IMR-90 (cell line): ENCODE results near the gene ZNHIT1. TPM values are rescaled to one million over a fixed set of nuclear protein-coding genes. Genes with fewer than 3 reads are reported as not detected.

Source experiments
- ATAC-seq: fragments of 200-7000 bp; cut with Tn5 transposase; 2 replicates; pipeline ENCODE4 v1.9.1; 2020; ENCODE audit warnings: low read depth, mild to moderate bottlenecking, moderate library complexity
- BruUV-seq: library from RNA; stranded (reverse); fragments of 400-500 nt; replicated peaks from 2 replicates; lab custom pipeline; 2021; lab: Mats Ljungman, UMichigan
- CTCF ChIA-PET: fragments of 300-600 bp; formaldehyde crosslinking; extraction: SDS; loops from one replicate; lab custom pipeline; 2021; ENCODE audit warnings: antibody characterized with exemption; lab: Yijun Ruan, JAX
- POLR2A ChIA-PET: fragments of 300-600 bp; sonication (Branson Sonifier 250); formaldehyde crosslinking; loops from one replicate; lab custom pipeline; 2022; ENCODE audit warnings: antibody characterized with exemption; ENCODE audit not compliant: unreplicated experiment; lab: Charles Lee
- DNase-seq: peaks from one replicate; pipeline ENCODE4 v3.0.0; 2013
- H2AFZ ChIP-seq: replicated peaks from 2 replicates; pipeline ENCODE3; 2013; ENCODE audit warnings: low read length, mild to moderate bottlenecking; ENCODE audit not compliant: poor library complexity
- H2AK5ac ChIP-seq: 2 replicates; pipeline ENCODE4 v1.6.1; 2013; ENCODE audit warnings: low read depth, low read length, inconsistent platforms
- H2AK9ac ChIP-seq: replicated peaks from 2 replicates; pipeline ENCODE3; 2013; ENCODE audit warnings: mild to moderate bottlenecking, low read depth, low read length, moderate library complexity; ENCODE audit not compliant: poor library complexity
- H2BK120ac ChIP-seq: 2 replicates; pipeline ENCODE4 v1.6.1; 2013; ENCODE audit warnings: low read depth, low read length, inconsistent platforms
- H2BK15ac ChIP-seq: 3 replicates; pipeline ENCODE4 v1.6.1; 2013; ENCODE audit warnings: low read depth, low read length, inconsistent platforms
- H2BK20ac ChIP-seq: 2 replicates; pipeline ENCODE4 v1.6.1; 2013; ENCODE audit warnings: low read depth, mild to moderate bottlenecking, inconsistent platforms, low read length, moderate library complexity
- H2BK5ac ChIP-seq: 2 replicates; pipeline ENCODE4 v1.6.1; 2013; ENCODE audit warnings: mild to moderate bottlenecking, low read depth, low read length, inconsistent platforms; ENCODE audit not compliant: poor library complexity, severe bottlenecking
- H3K14ac ChIP-seq: replicated peaks from 2 replicates; pipeline ENCODE4 v1.6.1; 2013; ENCODE audit warnings: low read depth, low read length, inconsistent platforms
- H3K18ac ChIP-seq: 2 replicates; pipeline ENCODE4 v1.6.1; 2013; ENCODE audit warnings: low read depth, low read length, control low read depth
- H3K23ac ChIP-seq: 2 replicates; pipeline ENCODE4 v1.6.1; 2013; ENCODE audit warnings: low read depth, low read length, inconsistent platforms
- H3K27ac ChIP-seq: 2 replicates; pipeline ENCODE4 v1.5.1; 2013; ENCODE audit warnings: mild to moderate bottlenecking, control low read depth, low read length; ENCODE audit not compliant: insufficient read depth
- H3K27me3 ChIP-seq: 2 replicates; pipeline ENCODE4 v1.6.1; 2013; ENCODE audit warnings: low read length; ENCODE audit not compliant: control insufficient read depth, insufficient read depth
- H3K36me3 ChIP-seq: 2 replicates; pipeline ENCODE4 v1.6.1; 2013; ENCODE audit warnings: low read length, mixed read lengths; ENCODE audit not compliant: control insufficient read depth, insufficient read depth
- H3K4ac ChIP-seq: 2 replicates; pipeline ENCODE4 v1.6.1; 2013; ENCODE audit warnings: low read depth, low read length, inconsistent platforms
- H3K4me1 ChIP-seq: 2 replicates; pipeline ENCODE4 v1.6.1; 2013; ENCODE audit warnings: low read length, mixed read lengths; ENCODE audit not compliant: control insufficient read depth, insufficient read depth
- H3K4me2 ChIP-seq: 2 replicates; pipeline ENCODE4 v1.6.1; 2013; ENCODE audit warnings: low read depth, mild to moderate bottlenecking, control low read depth, low read length, moderate library complexity
- H3K4me3 ChIP-seq: 2 replicates; pipeline ENCODE4 v1.5.1; 2013; ENCODE audit warnings: low read depth, mild to moderate bottlenecking, control low read depth, low read length, moderate library complexity; ENCODE audit not compliant: insufficient read depth
- H3K56ac ChIP-seq: 2 replicates; pipeline ENCODE4 v1.6.1; 2013; ENCODE audit warnings: low read length, inconsistent platforms; ENCODE audit not compliant: insufficient read depth; ENCODE audit errors: extremely low read depth
- H3K79me1 ChIP-seq, 2 experiments: 2 replicates each; pipeline ENCODE4 v1.6.1; 2013; ENCODE audit warnings: low read length in 2 of 2, inconsistent platforms in 1 of 2, low read depth in 1 of 2
- H3K9ac ChIP-seq: 2 replicates; pipeline ENCODE4 v1.6.1; 2013; ENCODE audit warnings: low read depth, low read length, control low read depth
- H3K9me1 ChIP-seq: 2 replicates; pipeline ENCODE4 v1.6.1; 2013; ENCODE audit warnings: low read length, inconsistent platforms; ENCODE audit not compliant: insufficient read depth
- H3K9me3 ChIP-seq: 2 replicates; pipeline ENCODE4 v1.6.1; 2013; ENCODE audit warnings: low read length; ENCODE audit not compliant: control insufficient read depth, insufficient read depth
- H4K20me1 ChIP-seq: 2 replicates; pipeline ENCODE4 v1.6.1; 2013; ENCODE audit warnings: low read length, inconsistent platforms; ENCODE audit not compliant: insufficient read depth
- H4K5ac ChIP-seq: 2 replicates; pipeline ENCODE4 v1.6.1; 2013; ENCODE audit warnings: mild to moderate bottlenecking, low read depth, low read length, control low read depth
- H4K8ac ChIP-seq, 2 experiments: 2 replicates each; pipeline ENCODE4 v1.6.1; 2013; ENCODE audit warnings: low read depth in 2 of 2, low read length in 2 of 2, control low read depth in 1 of 2, inconsistent platforms in 1 of 2
- H4K91ac ChIP-seq: 2 replicates; pipeline ENCODE4 v1.6.1; 2013; ENCODE audit warnings: low read depth, low read length, inconsistent platforms; ENCODE audit not compliant: insufficient read depth
- BHLHE40 ChIP-seq: fragments of 150-350 bp; IDR thresholded peaks from 2 replicates; pipeline ENCODE4 v1.6.1; 2016; ENCODE audit warnings: mild to moderate bottlenecking, low read depth, low read length
- MXI1 ChIP-seq: IDR thresholded peaks from 2 replicates; pipeline ENCODE4 v1.6.1; 2012; ENCODE audit warnings: low read depth, mild to moderate bottlenecking, low read length, moderate library complexity, borderline replicate concordance
- POLR2A ChIP-seq: IDR thresholded peaks from 2 replicates; pipeline ENCODE4 v1.6.1; 2012; ENCODE audit warnings: mild to moderate bottlenecking, low read depth, low read length
- RAD21 ChIP-seq: IDR thresholded peaks from 2 replicates; pipeline ENCODE4 v1.6.1; 2012; ENCODE audit warnings: low read length, improper control_type of control experiment
- WGBS, 2 experiments: methylation state at CpG; one replicate each; pipeline versions ENCODE4 v1.1.5 to v1.1.7; 2013; ENCODE audit warnings: missing lambda C conversion rate in 2 of 2; ENCODE audit not compliant: insufficient read length in 1 of 2; ENCODE audit errors: extremely low coverage in 2 of 2; 5-methylcytosine and 5-hydroxymethylcytosine counted together
- dilution Hi-C: fragments of 300-500 bp; cut with HindIII; formaldehyde crosslinking; loops from one replicate; pipeline ENCODE4 v1.14.3; 2018; ENCODE audit warnings: low sequenced_read_pairs; ENCODE audit not compliant: unreplicated experiment
- in situ Hi-C: fragments of 300-500 bp; cut with MboI; formaldehyde crosslinking; loops from 3 replicates; pipeline ENCODE4 v1.14.3; 2019; ENCODE audit warnings: low sequenced_read_pairs, inconsistent platforms, mixed read lengths
- intact Hi-C: fragments of 100-400 bp; cut with micrococcal nuclease; formaldehyde crosslinking; loops from 2 replicates; pipeline ENCODE4 v1.10.0; 2022
- polyA plus RNA-seq, 3 experiments: library from polyadenylated mRNA; depleted of rRNA; stranded (reverse); fragments of >200 nt; gene quantifications; 2 replicates each; pipeline ENCODE4 v1.2.3, GENCODE V29; 2012; ENCODE audit warnings: low replicate concordance in 1 of 3
- total RNA-seq: library from RNA; depleted of rRNA; stranded (reverse); fragments of >200 nt; gene quantifications from 2 replicates; pipeline ENCODE4 v1.2.3, GENCODE V29; 2012
- TF ChIP-seq, protein P1 (sequence below): conservative IDR thresholded peaks from 2 replicates; pipeline ENCODE4 v1.5.1; 2012; ENCODE audit warnings: mild to moderate bottlenecking, low read depth, low read length, improper control_type of control experiment
- TF ChIP-seq, protein P2 (sequence below): fragments of 150-350 bp; IDR thresholded peaks from 2 replicates; pipeline ENCODE4 v1.6.1; 2017; ENCODE audit warnings: mild to moderate bottlenecking, antibody characterized with exemption, low read length, low read depth

Gene ZNHIT1
- total and polyA plus RNA-seq, 2 of the 4 experiments (the other 2 are of a cell fraction), result 31.7 to 47.1 TPM

DNA sequence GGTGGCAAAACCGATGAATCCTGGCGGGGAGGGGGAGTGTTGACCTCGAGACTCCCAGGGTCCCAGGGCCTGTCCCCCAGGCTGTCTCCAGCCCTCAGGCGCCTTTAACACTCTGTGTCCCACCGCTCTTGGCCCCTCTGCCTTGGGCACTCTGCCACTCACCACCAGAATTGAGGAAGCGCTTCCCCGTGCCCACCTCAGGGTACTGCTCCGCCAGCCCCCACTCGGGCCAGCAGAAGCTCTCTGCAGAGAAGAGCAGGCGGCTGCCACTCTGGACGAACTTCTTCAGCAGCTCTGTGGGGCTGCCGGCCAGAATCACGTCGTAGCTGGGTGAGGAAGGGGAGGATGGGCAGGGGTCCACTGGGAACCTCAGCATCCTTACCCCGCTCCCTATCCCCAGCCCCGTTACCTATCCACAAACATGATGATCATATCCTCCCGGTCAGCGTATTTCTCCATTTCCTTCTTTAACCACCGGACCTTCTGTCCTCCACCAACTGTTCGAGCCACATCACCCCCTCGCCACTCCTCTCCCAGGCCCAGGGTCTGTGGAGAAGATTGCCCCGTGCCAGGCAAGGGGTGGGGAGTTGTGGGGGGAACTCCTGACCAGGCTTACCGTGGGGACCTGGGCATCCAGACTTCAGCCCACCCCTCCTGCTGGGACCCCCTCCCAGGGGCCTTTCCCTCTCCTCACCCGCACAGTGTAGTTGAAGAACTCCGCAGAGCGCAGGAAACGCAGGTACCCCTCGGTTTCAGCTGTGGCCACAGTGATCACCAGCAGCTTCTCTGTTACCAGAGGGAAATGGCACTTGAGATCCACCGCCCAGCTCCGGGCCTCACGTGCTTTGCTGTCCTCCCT, 1.7 kb upstream of the ZNHIT1 start:
- in situ Hi-C loops, result no loop called here

More for the DNA sequence above, 1.7 kb upstream of the ZNHIT1 start:
- peaks cover 26% of the 10 kb centered on the region for H3K36me3 ChIP-seq
- H2BK5ac ChIP-seq, result peak overlapping the region; percentile 84
- DNase-seq, result peak; percentile 14
- peak overlapping the region; percentile 96 for H2AK5ac ChIP-seq
- H3K27ac ChIP-seq, result peak overlapping the region; percentile 89
- H3K18ac ChIP-seq, result peak overlapping the region; percentile 48; the same call in 1 of the 2 replicates
- dilution Hi-C loops, result no loop called here
- 77% methylated on average over 3 of the region's 31 CpGs; no CpG with 5 or more reads in 1 of the 2 experiments for WGBS, 2 experiments
- H3K4ac ChIP-seq, result peak overlapping the region; percentile 99
- H2BK20ac ChIP-seq, result no peak overlapping the region
- POLR2A ChIA-PET, result no interaction called here
- peak overlapping the region; percentile 96 for H3K4me3 ChIP-seq
- H3K56ac ChIP-seq, result peak overlapping the region; percentile 77
- H2AFZ ChIP-seq, result peak overlapping the region; percentile 87
- H4K20me1 ChIP-seq, result no peaks in the 10 kb centered on the region; the same call in 1 of the 2 replicates
- H2AK9ac ChIP-seq, result peak overlapping the region; percentile 98
- 0 out of 3 replicates have a peak overlapping the region, but pooled peaks have one; percentile 14 for H2BK15ac ChIP-seq
- ATAC-seq, result peak; percentile 5
- H3K4me2 ChIP-seq, result peak overlapping the region; percentile 100
- H3K9me3 ChIP-seq, result no peaks in the 10 kb centered on the region
- peak overlapping the region; percentile 85 to 90 for H4K8ac ChIP-seq
- TF ChIP-seq RAD21, result no peak
- TF ChIP-seq, protein P1, sequence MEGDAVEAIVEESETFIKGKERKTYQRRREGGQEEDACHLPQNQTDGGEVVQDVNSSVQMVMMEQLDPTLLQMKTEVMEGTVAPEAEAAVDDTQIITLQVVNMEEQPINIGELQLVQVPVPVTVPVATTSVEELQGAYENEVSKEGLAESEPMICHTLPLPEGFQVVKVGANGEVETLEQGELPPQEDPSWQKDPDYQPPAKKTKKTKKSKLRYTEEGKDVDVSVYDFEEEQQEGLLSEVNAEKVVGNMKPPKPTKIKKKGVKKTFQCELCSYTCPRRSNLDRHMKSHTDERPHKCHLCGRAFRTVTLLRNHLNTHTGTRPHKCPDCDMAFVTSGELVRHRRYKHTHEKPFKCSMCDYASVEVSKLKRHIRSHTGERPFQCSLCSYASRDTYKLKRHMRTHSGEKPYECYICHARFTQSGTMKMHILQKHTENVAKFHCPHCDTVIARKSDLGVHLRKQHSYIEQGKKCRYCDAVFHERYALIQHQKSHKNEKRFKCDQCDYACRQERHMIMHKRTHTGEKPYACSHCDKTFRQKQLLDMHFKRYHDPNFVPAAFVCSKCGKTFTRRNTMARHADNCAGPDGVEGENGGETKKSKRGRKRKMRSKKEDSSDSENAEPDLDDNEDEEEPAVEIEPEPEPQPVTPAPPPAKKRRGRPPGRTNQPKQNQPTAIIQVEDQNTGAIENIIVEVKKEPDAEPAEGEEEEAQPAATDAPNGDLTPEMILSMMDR, result no peak
- TF ChIP-seq MXI1, result peak; percentile 80; the same call in 1 of the 2 replicates
- TF ChIP-seq, protein P2, sequence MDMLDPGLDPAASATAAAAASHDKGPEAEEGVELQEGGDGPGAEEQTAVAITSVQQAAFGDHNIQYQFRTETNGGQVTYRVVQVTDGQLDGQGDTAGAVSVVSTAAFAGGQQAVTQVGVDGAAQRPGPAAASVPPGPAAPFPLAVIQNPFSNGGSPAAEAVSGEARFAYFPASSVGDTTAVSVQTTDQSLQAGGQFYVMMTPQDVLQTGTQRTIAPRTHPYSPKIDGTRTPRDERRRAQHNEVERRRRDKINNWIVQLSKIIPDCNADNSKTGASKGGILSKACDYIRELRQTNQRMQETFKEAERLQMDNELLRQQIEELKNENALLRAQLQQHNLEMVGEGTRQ, result peak; percentile 39; the same call in 1 of the 2 replicates
- TF ChIP-seq POLR2A, result no peak
- peak; percentile 76; the same call in 1 of the 2 replicates for TF ChIP-seq BHLHE40
- intact Hi-C loops, result no loop called here
- peaks cover 25 to 52% of the 10 kb centered on the region in 2 experiments for H3K79me1 ChIP-seq
- no peaks in the 10 kb centered on the region for H3K27me3 ChIP-seq
- H3K9ac ChIP-seq, result peak overlapping the region; percentile 83
- peaks cover 9% of the 10 kb centered on the region for H3K4me1 ChIP-seq
- peaks cover 4% of the 10 kb centered on the region for H3K9me1 ChIP-seq
- TSS peak; percentile 95 for BruUV-seq
- CTCF ChIA-PET, result interaction anchor here (0.6 to 3.0 kb wide), 2 partner anchors 21 to 24 kb away, joined by 4 to 8 read pairs; no protein-coding TSS in a partner anchor
- peak overlapping the region; percentile 100 for H3K14ac ChIP-seq
- peak overlapping the region; percentile 92 for H4K91ac ChIP-seq
- H2BK120ac ChIP-seq, result peak overlapping the region; percentile 68
- H3K23ac ChIP-seq, result peak overlapping the region; percentile 99
- H4K5ac ChIP-seq, result peak overlapping the region; percentile 95
